Activated CD4-positive, alpha-beta T cell treated with anti-CD3 and anti-CD28 coated beads, Interleukin-2, Interleukin-4, amounts not matched to agents 100 ng/mL and 50 ng/mL, durations not matched to agents 16 hours and 8 hours (primary cell): ENCODE results near the gene ETV6.

Experiments
- DNase-seq: peaks from one replicate; pipeline ENCODE4 v3.0.0-alpha.2; 2020; ENCODE audit warnings: low spot score

The ETV6 gene

DNA sequence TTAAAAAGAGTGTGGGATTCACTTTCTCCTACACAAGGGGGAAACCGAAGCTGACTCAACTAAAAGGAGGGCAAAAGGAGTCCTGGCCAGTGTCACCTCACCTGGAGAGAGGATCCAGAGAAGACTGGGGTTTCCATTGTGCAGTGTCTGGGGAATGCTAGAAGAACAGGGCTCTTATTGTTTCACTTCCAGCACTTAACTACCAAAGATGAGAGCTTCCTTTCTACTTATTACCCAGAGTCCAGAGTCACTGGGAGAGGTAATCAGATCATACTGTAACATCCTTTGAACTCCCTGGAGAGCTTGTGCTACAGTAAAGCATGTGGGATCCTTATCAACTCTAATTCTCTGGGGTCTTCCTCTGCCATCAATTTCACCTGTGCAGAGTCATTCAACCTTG lies 272.9 kb downstream of the ETV6 start:
- DNase-seq, result no peak

DNA sequence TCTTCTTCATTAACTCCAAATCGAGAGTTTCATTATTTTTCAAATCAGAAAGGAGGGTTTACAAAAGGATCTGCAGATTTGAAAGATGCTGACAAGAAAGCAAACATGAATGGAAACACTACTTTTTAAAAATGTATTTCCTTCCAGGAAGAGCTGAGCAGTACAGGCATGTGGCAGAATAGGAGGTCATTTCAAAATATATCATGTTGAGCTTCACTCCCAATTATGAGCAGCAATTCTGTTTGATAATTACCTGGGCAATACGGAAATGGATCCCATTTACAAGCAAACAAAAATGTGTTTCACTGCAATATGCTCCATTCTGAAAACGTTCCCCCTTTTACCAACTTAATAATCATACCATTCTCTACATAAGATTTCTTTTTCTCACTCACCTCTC lies 273.6 kb downstream of the ETV6 start:
- no peak for DNase-seq

DNA sequence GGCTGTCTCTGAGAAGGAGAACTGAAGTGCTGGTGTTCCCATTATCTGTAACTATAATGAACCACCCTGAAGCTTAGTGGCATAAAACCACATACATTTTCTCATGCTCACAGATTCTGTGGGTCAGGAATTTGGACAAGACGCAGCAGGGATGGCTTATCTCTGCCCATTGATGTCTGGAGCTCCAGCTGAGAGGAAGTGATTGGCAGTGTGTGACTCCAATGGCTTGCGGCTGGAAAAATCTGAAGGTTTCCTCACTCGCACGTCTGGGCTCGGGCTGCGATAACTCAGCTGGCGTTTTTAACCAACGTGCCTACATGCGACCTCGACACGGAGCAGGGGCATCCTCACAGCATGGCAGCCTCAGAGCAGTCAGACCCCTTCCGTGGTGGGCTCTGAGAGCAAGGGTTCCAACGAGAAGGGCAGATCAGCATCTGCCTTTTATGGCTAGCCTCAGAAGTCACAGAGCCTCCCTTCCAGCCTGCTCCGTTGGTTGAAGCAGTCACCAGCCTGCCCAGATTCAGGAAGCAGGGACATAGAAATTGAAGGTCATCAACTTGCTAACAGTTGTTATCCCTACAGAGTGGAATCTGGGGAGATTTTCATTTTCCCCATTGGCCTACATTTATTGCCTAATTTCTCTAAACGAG lies 277.9 kb downstream of the ETV6 start:
- no peak for DNase-seq

DNA sequence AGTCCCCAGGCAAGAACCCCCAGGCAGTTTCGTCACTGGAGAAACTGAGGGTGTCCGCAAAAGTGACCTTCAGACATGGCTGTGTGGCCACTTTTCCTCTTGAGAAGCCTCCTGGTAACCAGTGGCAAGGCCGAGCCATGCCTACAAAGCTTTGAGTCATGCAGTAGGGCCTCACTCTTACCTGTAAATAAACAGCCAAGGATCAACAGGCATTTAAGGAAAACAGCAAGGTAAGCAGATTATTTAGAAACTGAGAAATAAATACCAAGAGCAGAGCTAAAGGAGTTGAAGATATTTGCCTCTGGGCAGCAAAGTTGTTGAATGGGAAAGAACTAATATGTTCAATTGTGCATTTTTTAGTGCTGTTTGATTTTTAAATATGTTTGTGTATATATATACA lies 280.2 kb downstream of the ETV6 start:
- DNase-seq, result no peak

DNA sequence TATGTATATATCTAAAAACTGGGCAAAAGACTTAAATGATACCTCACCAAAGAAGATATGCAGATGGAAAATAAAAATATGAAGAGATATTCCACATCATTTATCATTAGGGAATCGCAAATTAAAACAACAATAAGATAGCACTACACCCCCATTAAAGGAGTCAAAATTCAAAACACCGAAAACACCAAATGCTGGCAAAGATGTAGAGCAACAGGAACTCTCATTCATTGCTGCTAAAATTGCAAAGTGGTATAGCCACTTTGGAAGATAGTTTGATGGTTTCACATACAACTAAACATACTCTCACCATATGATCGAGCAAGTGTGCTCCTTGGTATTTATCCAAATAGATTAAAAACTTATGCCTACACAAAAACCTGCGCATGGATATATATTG lies 289.7 kb downstream of the ETV6 start:
- no peak for DNase-seq

DNA sequence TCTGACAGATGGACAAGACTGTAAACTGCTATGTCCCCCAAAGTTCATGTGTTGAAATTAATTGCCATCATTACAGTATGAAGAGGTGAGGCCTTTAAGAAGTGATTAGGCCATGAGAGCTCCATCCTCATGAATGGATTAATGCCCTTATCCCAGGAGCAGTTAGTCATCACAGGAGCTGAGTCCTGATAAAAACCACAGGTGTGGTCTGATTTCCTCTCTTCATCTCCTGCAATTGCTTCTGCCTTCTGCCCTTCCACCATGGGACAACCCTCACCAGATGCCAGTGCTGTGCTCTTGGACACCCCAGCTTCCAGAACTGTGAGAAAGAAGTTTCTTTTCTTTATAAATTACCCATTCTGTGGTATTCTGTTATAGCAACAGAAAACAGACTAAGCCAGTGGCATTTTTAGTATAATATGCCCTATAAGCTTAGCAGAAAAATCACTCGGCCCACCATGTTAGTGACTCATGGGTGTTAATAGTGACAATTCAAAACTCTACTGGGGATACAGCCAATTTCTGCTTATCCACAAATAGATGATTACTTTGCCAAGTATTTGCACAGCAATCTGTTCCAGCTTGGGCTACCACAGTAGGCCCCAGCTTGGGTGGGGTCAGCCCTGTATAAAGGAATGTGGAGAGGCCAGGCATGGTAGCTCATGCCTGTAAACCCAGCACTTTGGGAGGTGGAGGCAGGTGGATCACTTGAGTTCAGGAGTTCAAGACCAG lies 292.3 kb downstream of the ETV6 start:
- no peak for DNase-seq

DNA sequence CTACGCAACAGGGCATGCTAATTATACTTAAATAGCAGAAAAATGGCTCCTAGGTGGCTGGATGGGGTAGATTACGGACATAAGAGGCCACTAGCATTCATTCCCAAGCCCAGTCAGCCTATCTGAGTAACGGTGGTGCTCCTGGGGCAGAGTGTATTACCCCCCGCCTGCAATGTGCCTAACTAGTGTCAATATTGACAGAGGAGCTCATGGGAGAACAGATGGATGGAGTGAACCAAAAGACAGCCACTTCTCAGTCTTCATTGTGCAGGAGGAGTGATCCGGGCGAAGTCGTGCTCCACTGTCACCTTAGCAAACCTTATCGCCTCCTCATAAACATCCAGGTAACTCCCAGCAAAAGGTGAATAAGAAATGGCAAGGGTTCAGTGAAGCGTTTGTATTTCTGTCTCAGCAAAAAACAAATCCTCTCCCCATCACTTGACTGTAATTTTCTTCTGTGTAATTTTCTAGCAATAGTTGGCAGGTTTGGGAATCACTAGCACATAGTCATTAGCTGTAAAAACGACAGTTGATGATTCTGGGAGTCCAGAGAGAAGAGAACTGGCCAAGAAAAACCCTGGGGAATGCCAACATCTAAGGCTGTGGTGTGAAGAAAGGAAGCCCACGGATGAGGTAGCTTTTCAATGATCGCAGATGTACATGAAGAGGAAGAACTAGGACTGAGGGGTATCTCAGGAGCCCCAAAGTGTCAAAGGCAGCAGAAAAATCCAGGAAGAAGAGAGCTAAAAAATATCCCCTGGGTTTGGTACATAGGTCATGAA lies 294.6 kb downstream of the ETV6 start:
- no peak for DNase-seq
